Mesothelial cell of epicardium (in vitro differentiated cells): Measurements from ENCODE around the gene PATJ. TPM values are rescaled to one million over a fixed set of nuclear protein-coding genes. Genes with fewer than 3 reads are reported as not detected.
"Not testable (repeated sequence)": the region's sequence is repeated elsewhere in the genome, so short reads cannot be mapped to it uniquely, and the experiment has no call there.

ENCODE experiments used
- DNase-seq, 2 experiments: peaks; one replicate each; pipeline ENCODE4 v3.0.0; 2021; ENCODE audit warnings: low spot score in 2 of 2; ENCODE audit not compliant: unreplicated experiment in 2 of 2
- H3K27ac Mint-ChIP-seq: 2 replicates; pipeline ENCODE4 v1.8.0; 2021; ENCODE audit warnings: mixed read lengths
- H3K27me3 Mint-ChIP-seq: 2 replicates; pipeline ENCODE4 v1.8.0; 2021; ENCODE audit warnings: low read depth, mixed read lengths
- H3K36me3 Mint-ChIP-seq: 2 replicates; pipeline ENCODE4 v1.8.0; 2021; ENCODE audit warnings: mixed read lengths
- H3K4me1 Mint-ChIP-seq: 2 replicates; pipeline ENCODE4 v1.8.0; 2021; ENCODE audit warnings: mixed read lengths
- H3K4me3 Mint-ChIP-seq: 2 replicates; pipeline ENCODE4 v1.8.0; 2021; ENCODE audit warnings: mild to moderate bottlenecking, moderate library complexity, mixed read lengths
- H3K9me3 Mint-ChIP-seq: 2 replicates; pipeline ENCODE4 v1.8.0; 2021; ENCODE audit warnings: mixed read lengths
- total RNA-seq: library from RNA; stranded (reverse); gene quantifications from 3 replicates; pipeline ENCODE4 v1.2.1, GENCODE V29; 2021
- TF ChIP-seq, protein P1 (sequence below): fragments of 200-600 bp; sonication (generic); IDR thresholded peaks from one replicate; pipeline ENCODE4 v1.5.0; 2021; ENCODE audit warnings: antibody characterized with exemption; ENCODE audit not compliant: unreplicated experiment

The PATJ gene
- total RNA-seq, 1 donor from 2014 or later: 129 TPM

DNA sequence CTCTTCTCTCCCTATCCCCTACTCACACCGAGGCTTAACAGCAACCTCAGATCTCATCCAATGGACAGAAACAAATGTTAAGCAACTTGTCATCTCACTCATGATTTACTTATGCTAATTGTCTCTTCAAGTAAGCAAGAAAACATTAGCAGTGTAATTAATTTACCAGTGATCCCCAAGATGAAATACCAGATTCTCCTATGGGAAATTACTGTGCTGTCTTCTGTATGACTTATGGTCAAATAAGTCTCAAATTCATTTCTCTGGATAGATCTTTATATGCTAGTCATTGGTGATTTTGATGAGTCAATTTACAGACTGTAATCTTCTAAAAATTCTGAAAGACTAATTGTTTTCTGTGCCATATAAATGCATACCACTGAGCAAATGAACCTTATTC is 419.4 kb downstream of the PATJ start:
- DNase-seq: no peak
- Mint-ChIP-seq H3K4me1 (no peaks in the 10 kb centered on the region), H3K36me3 (peaks cover 20% of the 10 kb centered on the region), H3K27me3 (no peaks in the 10 kb centered on the region), H3K4me3 (no peak overlapping the region), H3K27ac (no peak overlapping the region), H3K9me3 (no peaks in the 10 kb centered on the region)
- TF ChIP-seq, protein P1, sequence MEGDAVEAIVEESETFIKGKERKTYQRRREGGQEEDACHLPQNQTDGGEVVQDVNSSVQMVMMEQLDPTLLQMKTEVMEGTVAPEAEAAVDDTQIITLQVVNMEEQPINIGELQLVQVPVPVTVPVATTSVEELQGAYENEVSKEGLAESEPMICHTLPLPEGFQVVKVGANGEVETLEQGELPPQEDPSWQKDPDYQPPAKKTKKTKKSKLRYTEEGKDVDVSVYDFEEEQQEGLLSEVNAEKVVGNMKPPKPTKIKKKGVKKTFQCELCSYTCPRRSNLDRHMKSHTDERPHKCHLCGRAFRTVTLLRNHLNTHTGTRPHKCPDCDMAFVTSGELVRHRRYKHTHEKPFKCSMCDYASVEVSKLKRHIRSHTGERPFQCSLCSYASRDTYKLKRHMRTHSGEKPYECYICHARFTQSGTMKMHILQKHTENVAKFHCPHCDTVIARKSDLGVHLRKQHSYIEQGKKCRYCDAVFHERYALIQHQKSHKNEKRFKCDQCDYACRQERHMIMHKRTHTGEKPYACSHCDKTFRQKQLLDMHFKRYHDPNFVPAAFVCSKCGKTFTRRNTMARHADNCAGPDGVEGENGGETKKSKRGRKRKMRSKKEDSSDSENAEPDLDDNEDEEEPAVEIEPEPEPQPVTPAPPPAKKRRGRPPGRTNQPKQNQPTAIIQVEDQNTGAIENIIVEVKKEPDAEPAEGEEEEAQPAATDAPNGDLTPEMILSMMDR: no peak

GRCh38 chr1:62170380-62170779 is 428.1 kb downstream of the PATJ start:
- not testable (repeated sequence) for H3K4me3 Mint-ChIP-seq, DNase-seq, H3K27me3 Mint-ChIP-seq, H3K36me3 Mint-ChIP-seq, H3K9me3 Mint-ChIP-seq
- peaks cover 16% of the 10 kb centered on the region for H3K4me1 Mint-ChIP-seq
- peak overlapping the region; percentile 37 for H3K27ac Mint-ChIP-seq

DNA sequence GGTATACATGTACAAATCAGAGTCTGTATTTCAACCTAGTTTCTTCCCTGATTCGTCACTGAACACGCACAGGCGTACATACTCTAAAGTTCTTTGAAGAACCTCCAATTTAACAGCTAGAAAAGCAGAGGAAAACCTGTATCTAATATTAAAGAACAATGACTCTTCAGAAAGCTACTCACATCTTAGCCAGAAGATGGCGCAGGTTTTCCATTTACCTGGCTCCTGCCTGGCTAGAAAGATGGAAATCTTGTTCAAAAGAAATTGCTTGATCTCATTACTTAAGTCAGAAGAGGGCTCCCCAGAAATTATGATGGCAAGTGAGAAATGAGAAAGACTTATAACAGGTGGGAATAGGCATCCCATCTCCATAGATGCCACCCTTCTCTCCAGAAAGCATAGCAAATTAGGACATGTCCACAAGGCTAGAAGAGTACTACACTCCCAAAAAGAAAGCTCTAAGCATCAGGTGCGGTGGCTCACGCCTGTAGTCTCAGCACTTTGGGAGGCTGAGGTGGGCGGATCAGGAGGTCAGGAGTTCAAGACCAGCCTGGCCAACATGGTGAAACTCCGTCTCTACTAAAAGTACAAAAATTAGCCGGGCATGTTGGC is 433.4 kb downstream of the PATJ start:
- Mint-ChIP-seq H3K9me3 (no peaks in the 10 kb centered on the region), H3K4me3 (no peak overlapping the region), H3K27me3 (no peaks in the 10 kb centered on the region), H3K27ac (no peak overlapping the region), H3K36me3 (no peaks in the 10 kb centered on the region), H3K4me1 (peaks cover 43% of the 10 kb centered on the region)
- TF ChIP-seq, protein P1: peak; percentile 67
- DNase-seq: peak in 1 of 2 experiments; percentile 49

DNA sequence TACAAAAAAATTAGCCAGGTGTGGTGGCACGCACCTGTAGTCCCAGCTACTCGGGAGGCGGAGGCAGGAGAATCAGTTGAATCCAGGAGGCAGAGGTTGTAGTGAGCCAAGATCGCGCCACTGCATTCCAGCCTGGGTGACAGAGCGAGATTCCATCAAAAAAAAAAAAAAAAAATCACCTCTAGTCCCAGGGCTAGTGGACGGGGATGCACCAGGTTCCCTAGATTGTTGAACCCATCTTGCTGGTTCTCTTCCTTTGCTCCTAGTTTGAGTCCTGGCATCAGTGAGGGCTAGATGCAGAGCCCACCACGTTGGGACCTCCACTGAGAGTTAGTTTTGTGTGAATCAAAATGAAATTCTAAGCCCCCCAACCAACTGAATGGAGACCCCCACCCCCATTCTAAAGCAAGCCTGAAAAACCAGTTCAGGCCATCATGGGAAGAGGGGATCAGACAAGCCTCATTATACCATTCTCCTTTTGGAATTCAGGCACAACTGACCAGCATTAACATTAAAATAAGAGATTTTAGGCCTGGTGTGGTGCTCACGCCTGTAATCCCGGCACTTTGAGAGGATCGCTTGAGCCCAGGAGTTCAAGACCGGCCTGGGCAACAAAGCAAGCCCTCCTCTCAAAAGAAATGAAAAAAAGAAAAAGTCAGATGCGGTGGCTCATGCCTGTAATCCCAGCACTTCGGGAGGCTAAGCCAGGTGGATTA is 434.5 kb downstream of the PATJ start:
- TF ChIP-seq, protein P1: no peak
- Mint-ChIP-seq H3K4me3 (no peak overlapping the region), H3K4me1 (peaks cover 43% of the 10 kb centered on the region), H3K27me3 (no peaks in the 10 kb centered on the region), H3K27ac (no peak overlapping the region), H3K9me3 (no peaks in the 10 kb centered on the region), H3K36me3 (no peaks in the 10 kb centered on the region)
- no peak for DNase-seq

DNA sequence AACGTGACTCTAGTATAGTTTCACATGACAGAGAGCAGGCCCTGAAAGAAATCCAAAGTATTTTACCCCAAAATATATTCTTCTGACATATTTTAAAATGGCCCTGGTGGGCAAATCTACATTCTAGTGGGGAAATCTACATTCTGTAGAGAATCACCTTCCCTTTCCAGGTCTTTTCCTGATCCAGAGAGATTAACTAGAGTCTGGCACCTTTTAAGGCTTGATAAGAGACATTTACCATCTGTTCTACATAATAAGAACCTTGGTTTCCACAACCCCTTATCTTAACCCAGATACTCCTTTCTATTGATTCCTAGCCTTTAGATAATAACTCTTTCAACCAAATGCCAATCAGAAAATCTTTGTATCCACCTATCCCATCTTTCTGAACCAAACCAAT is 435.3 kb downstream of the PATJ start:
- H3K9me3 Mint-ChIP-seq: no peaks in the 10 kb centered on the region
- no peak overlapping the region for H3K27ac Mint-ChIP-seq
- peaks cover 49% of the 10 kb centered on the region for H3K4me1 Mint-ChIP-seq

GRCh38 chr1:62178372-62178771 is 436.1 kb downstream of the PATJ start:
- H3K27ac Mint-ChIP-seq: no peak overlapping the region

More for the DNA sequence above, 435.3 kb downstream of the PATJ start:
- H3K27me3 Mint-ChIP-seq: no peaks in the 10 kb centered on the region
- no peak for DNase-seq
- TF ChIP-seq, protein P1: no peak
- no peaks in the 10 kb centered on the region for H3K36me3 Mint-ChIP-seq
- H3K4me3 Mint-ChIP-seq: no peak overlapping the region

GRCh38 chr1:62180054-62180453 is 437.8 kb downstream of the PATJ start:
- H3K36me3 Mint-ChIP-seq, H3K27me3 Mint-ChIP-seq, H3K9me3 Mint-ChIP-seq, DNase-seq, H3K4me3 Mint-ChIP-seq: not testable (repeated sequence)
- Mint-ChIP-seq H3K27ac (peak overlapping the region; percentile 1), H3K4me1 (peaks cover 67% of the 10 kb centered on the region)

More at GRCh38 chr1:62178372-62178771, 436.1 kb downstream of the PATJ start:
- no peak overlapping the region for H3K4me3 Mint-ChIP-seq
- no peaks in the 10 kb centered on the region for H3K9me3 Mint-ChIP-seq
- TF ChIP-seq, protein P1: no peak
- H3K4me1 Mint-ChIP-seq: peaks cover 55% of the 10 kb centered on the region
- H3K36me3 Mint-ChIP-seq: no peaks in the 10 kb centered on the region
- no peaks in the 10 kb centered on the region for H3K27me3 Mint-ChIP-seq
- no peak for DNase-seq
